NCI-H146 treated with DMSO at 0.1 percent for 48 hours (cell line): ENCODE results near the gene ST3GAL6.

Experiments
- DNase-seq: peaks from one replicate; lab custom pipeline; 2025; ENCODE audit not compliant: unreplicated experiment; lab: John Stamatoyannopoulos, UW

The ST3GAL6 gene

DNA sequence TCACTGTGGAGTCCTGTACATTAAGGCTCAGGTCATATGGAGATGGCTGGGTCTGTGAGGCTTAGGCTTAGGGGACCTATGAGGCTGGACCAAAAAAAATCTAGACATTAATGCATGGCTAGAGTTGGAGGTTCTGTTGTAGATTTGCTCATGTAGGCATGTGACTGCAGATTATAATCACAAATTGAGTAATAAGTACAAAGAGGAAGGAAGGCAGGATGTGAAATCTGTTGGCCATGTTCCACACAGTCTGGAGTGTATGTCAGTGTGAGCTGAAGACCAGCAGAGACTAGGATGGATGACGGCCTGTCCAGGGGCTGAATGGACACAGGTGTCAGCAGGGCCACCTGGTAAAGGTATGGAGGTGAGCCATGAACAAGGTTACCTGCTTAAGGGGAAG lies at the start of gene ST3GAL6:
Gene ST3GAL6 (plus strand): TSS at position 265 of the 400 bp plus-strand sequence. CDS start 5,101 bp downstream, outside the sequence.
- no peak for DNase-seq

GRCh38 chr3:98713984-98714383 lies 49.2 kb upstream of the ST3GAL6 start:
- DNase-seq, result no peak

- no peak for DNase-seq
Observed at GRCh38 chr3:98717584-98717983, 45.6 kb upstream of the ST3GAL6 start.

DNA sequence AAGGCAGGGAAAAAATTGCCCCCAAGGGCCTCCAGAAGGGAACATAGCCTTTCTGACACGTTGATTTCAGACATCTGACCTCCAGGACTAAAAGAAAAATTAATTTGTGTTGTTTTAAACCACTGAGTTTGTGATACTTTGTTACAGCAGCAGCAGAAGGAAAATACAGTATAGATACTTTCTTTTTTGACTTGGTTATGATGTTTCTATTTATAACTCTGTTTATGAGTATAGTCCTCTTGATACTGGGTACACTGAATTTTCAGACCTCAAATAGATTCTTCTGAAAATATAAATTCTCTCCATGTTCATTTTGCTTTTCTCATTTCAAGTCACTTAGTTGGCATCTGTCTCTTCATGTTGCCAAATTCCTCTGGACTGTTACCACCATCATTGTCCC lies 44.4 kb upstream of the ST3GAL6 start:
- no peak for DNase-seq

DNA sequence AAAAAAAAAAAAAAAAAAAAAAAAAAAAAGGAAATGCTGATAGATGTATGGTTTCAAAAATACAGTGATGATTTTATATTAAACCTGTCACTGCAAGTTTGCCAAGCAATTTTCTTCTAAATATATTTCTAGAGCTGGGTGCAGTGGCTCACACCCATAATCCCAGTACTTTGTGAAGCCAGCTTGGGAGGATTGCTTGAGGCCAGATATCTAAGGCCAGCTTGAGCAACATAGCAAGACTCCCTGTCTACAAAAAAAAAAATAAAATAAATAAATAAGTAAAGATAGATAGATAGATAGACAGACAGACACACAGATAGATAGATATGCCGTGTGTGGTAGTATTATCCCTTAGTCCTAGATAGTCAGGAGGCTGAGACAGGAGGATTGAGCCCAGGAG lies 41.4 kb upstream of the ST3GAL6 start:
- no peak for DNase-seq

DNA sequence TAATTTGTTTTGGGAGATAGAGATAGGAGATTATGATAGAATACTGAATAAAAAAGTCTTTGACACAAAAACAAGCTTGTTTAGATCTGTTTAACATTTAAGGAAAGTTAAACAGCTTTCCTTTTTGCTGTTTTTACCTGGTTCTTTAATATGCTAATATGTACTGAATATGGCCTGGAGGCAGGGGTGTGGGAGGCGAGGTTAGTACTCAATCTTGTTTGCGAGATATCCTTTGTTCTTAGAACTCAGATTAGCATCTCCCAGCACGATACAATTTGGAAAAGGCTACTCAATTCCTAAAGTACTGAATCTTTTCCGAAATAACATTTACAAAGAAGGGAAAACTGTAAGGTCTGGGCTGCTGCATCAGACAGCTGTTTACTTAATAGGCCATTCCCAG lies 40.8 kb upstream of the ST3GAL6 start:
- DNase-seq, result no peak

GRCh38 chr3:98725352-98725751 lies 37.8 kb upstream of the ST3GAL6 start:
- DNase-seq, result no peak

DNA sequence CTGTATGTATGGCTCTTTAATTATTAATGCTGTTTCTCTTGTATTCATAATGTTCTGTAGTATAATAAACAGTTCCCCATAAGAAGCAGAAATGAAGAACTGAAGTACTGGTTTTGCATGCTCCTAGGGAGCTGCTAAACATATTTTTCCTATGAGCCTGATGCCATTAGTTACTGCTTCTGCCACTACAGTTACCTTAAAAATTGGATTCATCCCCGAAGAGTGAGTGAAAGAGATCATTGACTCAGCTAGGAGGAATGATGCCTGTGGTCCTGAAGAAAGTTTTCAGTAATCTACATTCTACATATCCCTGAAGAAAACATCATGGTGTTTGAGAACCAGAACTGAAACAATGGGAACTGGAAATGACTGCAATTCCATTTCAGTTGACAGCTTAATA lies 37.1 kb upstream of the ST3GAL6 start:
- no peak for DNase-seq

- DNase-seq, result no peak
Observed at GRCh38 chr3:98727638-98728037, 35.5 kb upstream of the ST3GAL6 start.

DNA sequence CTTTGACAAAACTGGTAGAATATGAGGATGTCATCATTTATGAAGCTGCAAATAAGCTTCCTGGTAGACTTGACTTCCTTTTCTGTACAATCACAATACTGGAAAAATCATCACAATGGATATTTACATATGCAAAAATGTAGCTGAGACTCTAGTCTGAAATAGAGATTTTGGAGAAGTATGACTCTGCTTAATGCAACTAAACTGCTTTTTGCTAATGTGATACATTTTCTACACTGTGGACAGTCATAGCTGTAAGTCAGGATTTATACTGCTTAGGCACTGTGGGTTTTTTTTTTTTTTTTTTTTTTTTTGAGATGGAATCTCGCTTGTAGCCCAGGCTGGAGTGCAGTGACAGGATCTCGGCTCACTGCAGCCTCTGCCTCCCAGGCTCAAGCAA lies 34.5 kb upstream of the ST3GAL6 start:
- no peak for DNase-seq

DNA sequence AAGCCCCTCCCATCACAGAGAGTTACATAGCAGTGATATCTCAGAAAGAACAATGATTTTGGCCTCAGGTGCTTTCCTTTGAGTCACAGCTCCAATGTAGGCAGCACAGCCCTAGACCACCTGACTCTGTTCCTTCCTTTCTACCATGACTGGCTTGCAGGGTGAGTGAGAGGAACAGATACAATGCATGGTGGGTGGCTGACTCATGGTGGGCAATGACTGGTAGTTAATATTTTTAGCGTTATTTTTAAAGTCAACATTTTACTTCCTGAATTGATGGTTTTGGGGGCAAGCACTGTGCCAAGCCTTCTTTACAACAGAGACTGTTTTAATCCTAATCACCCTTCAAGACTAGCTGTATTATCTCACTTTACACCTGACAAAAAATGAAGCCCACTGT lies 32.8 kb upstream of the ST3GAL6 start:
- DNase-seq, result no peak

- DNase-seq, result no peak
Observed at GRCh38 chr3:98730886-98731537, 32.1 kb upstream of the ST3GAL6 start.

DNA sequence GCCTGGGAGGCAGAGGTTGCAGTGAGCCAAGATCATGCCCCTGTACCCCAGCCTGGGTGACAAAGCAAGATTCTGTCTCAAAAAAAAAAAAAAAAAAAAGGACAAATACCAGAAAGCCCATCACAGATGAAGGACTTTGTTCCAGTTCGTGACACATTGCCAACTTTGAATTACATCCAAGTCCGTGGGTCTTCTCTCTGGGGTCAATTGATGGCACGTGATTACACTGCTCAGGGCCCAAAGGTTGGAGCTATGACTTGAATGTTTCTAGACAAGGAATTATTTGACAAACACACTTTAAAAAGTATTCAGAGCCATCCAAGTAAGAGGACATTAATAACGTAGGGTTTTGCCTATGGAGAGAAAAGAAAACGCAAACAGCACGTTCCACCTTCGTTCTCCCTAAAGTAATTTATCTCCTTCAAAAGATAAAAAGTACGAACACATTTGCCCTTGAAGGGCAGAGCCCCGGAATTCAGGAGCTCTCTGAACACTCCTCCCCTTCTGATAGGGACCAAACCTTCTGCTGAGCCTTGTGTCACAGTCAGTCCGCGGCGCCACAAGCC lies 31.3 kb upstream of the ST3GAL6 start:
- DNase-seq, result no peak

DNA sequence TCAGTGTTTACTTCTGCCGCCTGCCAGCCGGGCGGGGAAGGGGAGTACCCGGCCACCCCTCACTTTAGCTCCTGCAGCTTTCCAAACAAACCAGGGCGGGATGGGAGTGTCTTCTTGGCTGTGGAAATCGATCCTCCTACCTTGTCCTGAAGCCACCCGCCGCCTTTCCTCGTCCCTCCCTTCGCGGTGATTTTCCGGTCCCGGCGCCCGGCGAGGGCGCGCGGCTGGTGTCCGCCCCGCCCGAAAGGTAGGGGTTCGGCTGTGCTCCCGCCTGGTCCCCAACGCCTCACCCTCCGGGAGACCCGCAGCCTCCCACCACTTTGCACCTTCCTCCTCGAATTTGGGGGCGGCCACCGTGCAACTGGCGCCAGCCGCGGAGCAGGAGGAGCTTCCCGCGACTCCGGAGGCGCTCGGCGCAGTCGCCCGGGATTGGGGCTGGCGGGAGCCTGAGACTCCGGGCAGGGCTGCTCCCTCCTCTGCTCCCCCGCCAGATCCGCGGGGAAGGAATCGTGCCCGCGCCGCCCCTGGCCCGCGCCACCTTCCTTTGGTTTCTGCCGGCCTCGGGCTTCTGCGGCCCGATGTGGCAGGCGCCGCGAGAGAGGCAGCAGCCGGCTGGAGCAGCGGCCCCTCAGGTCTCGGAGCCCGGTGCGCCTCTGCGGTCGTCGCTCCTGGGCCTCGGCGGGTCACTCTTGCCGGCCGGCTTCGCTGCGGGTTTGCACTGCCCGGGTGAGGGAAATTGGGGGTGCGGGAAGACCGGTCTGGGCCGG lies 30.7 kb upstream of the ST3GAL6 start:
- DNase-seq, result no peak

DNA sequence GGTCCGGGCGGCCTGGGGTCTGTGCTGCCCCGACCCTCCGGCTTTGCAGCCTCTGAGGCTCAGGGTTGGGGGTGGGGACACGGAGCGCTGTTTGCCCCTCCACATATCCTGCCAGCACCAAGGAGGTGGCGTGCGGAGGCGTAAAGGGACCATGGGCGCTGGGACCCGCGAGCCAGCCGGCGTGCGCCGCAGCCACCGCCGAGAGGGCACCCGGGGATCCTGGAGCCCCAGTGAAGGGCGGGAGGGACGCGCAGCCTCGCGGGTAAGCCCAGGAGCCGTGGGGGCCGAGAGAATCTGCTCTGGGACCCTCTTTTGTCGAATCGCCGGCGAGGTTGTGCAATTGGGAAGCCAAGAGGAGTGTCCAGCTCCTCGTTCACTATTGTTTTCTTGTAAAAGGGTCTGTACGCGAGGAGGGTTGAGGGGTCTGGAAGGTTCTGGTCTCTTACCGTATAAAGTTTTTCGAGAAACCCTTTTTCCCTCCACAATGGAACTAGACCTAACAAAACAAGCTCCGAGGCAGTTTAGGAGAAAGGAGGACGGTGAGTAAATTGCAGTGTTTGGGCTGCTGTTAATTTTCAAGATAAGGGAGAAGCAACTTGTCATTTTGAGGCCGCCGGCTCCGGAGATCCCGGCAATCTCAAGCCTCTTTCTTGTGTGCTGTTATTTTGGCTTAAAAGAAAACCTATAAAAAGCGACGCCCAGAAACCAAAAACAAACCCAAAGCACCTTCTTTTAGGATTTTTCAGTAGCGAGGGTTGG lies 29.9 kb upstream of the ST3GAL6 start:
- DNase-seq, result no peak

GRCh38 chr3:98733812-98734281 lies 29.3 kb upstream of the ST3GAL6 start:
- DNase-seq, result no peak

GRCh38 chr3:98734306-98734705 lies 28.8 kb upstream of the ST3GAL6 start:
- DNase-seq, result no peak

GRCh38 chr3:98734735-98735134 lies 28.4 kb upstream of the ST3GAL6 start:
- no peak for DNase-seq

DNA sequence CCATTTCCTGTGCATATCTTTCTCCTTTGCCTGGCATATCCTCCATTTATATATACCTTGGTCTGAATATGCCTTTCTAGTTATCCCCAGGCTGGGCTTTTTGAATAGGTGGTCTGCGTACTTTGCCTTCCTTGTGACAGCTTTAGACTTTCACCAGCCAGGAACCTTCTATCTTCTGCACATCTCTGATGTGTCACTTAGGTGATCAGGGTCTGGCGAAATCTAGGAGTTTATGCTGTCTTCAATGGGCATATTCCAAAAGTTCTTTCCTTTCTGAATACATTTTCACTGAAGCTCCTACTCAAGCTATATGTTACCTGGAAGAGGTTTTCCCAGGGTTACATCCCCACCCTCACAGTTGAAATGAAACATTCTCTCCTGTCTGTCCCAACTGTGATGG lies 27.8 kb upstream of the ST3GAL6 start:
- no peak for DNase-seq

GRCh38 chr3:98735761-98736269 lies 27.3 kb upstream of the ST3GAL6 start:
- no peak for DNase-seq

DNA sequence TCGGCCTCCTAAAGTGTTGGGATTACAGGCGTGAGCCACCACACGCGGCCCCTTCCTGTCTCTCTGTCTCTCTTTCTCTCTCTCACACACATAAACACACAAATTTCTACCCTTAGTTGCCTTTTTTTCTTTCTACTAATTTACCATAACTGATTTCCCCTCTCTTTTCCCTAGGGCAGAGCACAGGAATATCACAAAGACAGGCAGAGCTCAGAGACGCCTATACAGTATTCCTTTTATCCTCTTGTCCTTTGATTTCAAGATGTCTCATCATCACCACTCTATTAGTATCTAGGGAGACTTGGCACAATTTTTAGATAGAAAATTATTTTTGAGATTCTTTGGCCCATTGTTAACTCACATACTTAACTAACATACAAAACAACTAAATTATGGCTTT lies 25.8 kb upstream of the ST3GAL6 start:
- DNase-seq, result no peak
